Progenitor cell of endocrine pancreas (in vitro differentiated cells): ENCODE results near the gene ALOX5. TPM values are rescaled to one million over a fixed set of nuclear protein-coding genes. Genes with fewer than 3 reads are reported as not detected.
"Not testable (repeated sequence)": the region's sequence is repeated elsewhere in the genome, so short reads cannot be mapped to it uniquely, and the experiment has no call there.

ENCODE experiments used
- DNase-seq: peaks from one replicate; pipeline ENCODE4 v3.0.0; 2021; ENCODE audit warnings: low spot score; ENCODE audit not compliant: unreplicated experiment
- H3K27ac Mint-ChIP-seq: 2 replicates; pipeline ENCODE4 v1.8.0; 2021; ENCODE audit warnings: mild to moderate bottlenecking, moderate library complexity, mixed read lengths
- H3K27me3 Mint-ChIP-seq: 2 replicates; pipeline ENCODE4 v1.8.0; 2021; ENCODE audit warnings: mixed read lengths
- H3K36me3 Mint-ChIP-seq: 2 replicates; pipeline ENCODE4 v1.8.0; 2022; ENCODE audit warnings: mixed read lengths; ENCODE audit not compliant: insufficient read depth
- H3K4me1 Mint-ChIP-seq: 2 replicates; pipeline ENCODE4 v1.8.0; 2021; ENCODE audit warnings: low read depth, mixed read lengths
- H3K4me3 Mint-ChIP-seq: 2 replicates; pipeline ENCODE4 v1.8.0; 2021; ENCODE audit warnings: low read depth, mild to moderate bottlenecking, moderate library complexity, mixed read lengths
- H3K9me3 Mint-ChIP-seq: 2 replicates; pipeline ENCODE4 v1.8.0; 2021; ENCODE audit warnings: low read depth, mixed read lengths
- total RNA-seq: library from RNA; stranded (reverse); gene quantifications from 2 replicates; pipeline ENCODE4 v1.2.1, GENCODE V29; 2021
- TF ChIP-seq, protein P1 (sequence below): fragments of 200-600 bp; sonication (generic); IDR thresholded peaks from one replicate; pipeline ENCODE4 v1.5.0; 2021; ENCODE audit warnings: antibody characterized with exemption, mild to moderate bottlenecking; ENCODE audit not compliant: unreplicated experiment

ALOX5 gene
- total RNA-seq, 1 donor from 2014 or later, result 1.9 TPM

DNA sequence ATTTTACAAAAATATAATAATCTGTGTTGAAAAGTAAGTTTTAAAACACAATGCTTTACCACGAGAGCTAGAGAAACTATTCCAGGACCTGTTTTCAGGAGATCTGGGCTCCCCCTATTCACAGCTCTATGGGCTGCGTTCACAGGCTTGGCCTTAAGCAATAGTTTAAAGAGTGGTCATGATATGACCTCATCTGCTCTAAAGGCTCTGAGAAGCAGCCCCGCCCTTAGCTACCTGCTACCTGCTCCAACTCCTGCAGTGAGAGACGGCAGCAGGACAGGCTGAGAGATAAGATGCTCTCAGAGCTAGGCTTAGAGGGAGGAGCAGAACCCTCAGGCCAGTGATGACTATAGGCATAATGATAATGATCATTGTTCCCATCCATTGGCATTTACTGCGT is 12.6 kb downstream of the ALOX5 start:
- H3K4me3 Mint-ChIP-seq, result no peak overlapping the region
- H3K27ac Mint-ChIP-seq, result no peak overlapping the region
- H3K9me3 Mint-ChIP-seq, result peaks cover 11% of the 10 kb centered on the region

DNA sequence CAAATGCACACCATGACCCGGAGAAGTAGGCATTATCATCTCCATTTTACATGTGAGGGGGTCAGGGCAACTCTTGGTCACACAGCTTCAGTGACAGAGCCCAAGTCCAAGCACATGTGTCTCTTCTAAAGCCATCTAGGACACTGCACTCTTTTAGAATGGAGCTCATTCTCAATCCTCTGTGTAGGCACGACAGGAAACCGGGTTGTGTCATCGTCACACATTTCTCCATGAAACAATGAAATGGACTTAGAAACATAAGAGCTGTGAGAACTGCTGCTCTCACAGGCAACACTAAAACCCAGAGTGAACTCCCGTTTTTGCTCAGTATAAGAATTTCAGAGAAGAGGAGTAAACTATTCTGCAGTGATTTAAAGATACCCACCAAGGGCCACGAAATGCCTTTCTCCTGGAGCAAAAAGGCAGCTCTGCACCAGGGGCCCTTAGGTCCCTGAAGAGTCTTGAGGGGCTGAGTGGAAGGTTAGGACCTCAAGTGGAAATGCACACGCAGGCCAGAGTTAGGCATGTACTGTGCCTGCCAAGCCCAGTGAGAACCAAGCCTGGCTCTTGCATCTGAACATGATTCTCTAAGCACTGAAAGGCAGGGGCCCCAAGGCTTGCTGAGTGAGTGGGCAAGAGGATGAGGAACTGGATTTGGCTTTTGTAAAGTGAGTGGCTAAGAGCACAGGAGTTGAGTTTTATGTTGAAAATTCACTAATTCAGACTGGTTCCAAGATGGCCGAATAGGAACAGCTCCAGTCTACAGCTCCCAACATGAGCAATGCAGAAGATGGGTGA is 13.3 kb downstream of the ALOX5 start:
- H3K27ac Mint-ChIP-seq, result no peak overlapping the region
- TF ChIP-seq, protein P1, sequence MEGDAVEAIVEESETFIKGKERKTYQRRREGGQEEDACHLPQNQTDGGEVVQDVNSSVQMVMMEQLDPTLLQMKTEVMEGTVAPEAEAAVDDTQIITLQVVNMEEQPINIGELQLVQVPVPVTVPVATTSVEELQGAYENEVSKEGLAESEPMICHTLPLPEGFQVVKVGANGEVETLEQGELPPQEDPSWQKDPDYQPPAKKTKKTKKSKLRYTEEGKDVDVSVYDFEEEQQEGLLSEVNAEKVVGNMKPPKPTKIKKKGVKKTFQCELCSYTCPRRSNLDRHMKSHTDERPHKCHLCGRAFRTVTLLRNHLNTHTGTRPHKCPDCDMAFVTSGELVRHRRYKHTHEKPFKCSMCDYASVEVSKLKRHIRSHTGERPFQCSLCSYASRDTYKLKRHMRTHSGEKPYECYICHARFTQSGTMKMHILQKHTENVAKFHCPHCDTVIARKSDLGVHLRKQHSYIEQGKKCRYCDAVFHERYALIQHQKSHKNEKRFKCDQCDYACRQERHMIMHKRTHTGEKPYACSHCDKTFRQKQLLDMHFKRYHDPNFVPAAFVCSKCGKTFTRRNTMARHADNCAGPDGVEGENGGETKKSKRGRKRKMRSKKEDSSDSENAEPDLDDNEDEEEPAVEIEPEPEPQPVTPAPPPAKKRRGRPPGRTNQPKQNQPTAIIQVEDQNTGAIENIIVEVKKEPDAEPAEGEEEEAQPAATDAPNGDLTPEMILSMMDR, result no peak
- DNase-seq, result no peak
- H3K9me3 Mint-ChIP-seq, result peaks cover 11% of the 10 kb centered on the region
- no peaks in the 10 kb centered on the region for H3K4me1 Mint-ChIP-seq
- peaks cover 4% of the 10 kb centered on the region for H3K27me3 Mint-ChIP-seq
- H3K36me3 Mint-ChIP-seq, result peaks cover 2% of the 10 kb centered on the region
- no peak overlapping the region for H3K4me3 Mint-ChIP-seq

More for the DNA sequence above, 12.6 kb downstream of the ALOX5 start:
- peaks cover 9% of the 10 kb centered on the region for H3K27me3 Mint-ChIP-seq
- no peak for DNase-seq
- peaks cover 2% of the 10 kb centered on the region for H3K36me3 Mint-ChIP-seq
- TF ChIP-seq, protein P1, result no peak
- no peaks in the 10 kb centered on the region for H3K4me1 Mint-ChIP-seq

DNA sequence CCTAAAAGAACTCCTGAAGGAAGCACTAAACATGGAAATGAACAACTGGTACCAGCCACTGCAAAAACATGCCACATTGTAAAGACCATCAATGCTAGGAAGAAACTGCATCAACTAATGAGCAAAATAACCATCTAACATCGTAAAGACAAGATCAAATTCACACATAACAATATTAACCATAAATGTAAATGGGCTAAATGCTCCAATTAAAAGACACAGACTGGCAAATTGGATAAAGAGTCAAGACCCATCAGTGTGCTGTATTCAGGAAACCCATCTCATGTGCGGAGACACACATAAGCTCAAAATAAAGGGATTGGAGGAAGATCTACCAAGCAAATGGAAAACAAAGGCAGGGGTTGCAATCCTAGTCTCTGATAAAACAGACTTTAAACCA is 15.7 kb downstream of the ALOX5 start:
- not testable (repeated sequence) for DNase-seq, H3K27ac Mint-ChIP-seq, H3K4me3 Mint-ChIP-seq, H3K4me1 Mint-ChIP-seq, H3K27me3 Mint-ChIP-seq, H3K36me3 Mint-ChIP-seq
- H3K9me3 Mint-ChIP-seq, result peaks cover 17% of the 10 kb centered on the region

DNA sequence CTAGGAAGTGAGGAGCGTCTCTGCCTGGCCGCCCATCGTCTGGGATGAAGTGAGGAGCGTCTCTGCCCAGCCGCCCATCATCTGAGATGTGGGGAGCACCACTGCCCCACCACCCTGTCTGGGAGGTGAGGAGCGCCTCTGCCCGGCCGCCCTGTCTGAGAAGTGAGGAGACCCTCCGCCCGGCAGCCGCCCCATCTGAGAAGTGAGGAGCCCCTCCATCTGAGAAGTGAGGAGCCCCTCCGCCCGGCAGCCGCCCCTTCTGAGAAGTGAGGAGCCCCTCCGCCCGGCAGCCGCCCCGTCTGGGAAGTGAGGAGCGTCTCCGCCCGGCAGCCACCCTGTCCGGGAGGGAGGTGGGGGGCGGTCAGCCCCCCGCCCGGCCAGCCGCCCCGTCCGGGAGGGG is 17.6 kb downstream of the ALOX5 start:
- peaks cover 28% of the 10 kb centered on the region for H3K9me3 Mint-ChIP-seq
- not testable (repeated sequence) for H3K4me1 Mint-ChIP-seq, H3K36me3 Mint-ChIP-seq, DNase-seq, H3K4me3 Mint-ChIP-seq, H3K27ac Mint-ChIP-seq, H3K27me3 Mint-ChIP-seq

DNA sequence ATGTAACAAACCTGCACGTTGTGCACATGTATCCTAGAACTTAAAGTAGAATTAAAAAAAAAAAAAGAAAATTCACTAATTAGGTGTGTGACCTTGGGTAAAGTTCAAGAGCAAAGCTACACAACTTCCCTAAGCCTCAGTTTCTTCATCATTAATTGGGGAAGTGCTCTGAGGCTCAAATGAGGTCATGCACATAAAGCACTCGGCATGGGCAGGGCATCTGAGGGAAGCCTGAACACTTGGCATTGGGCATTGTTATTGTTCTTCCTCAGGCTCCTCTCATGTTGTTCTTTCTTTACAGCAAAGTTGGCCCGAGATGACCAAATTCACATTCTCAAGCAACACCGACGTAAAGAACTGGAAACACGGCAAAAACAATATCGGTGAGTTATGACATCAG is 21.5 kb downstream of the ALOX5 start:
- Mint-ChIP-seq H3K36me3 (peaks cover 5% of the 10 kb centered on the region), H3K4me1 (no peaks in the 10 kb centered on the region), H3K27ac (no peak overlapping the region), H3K27me3 (no peaks in the 10 kb centered on the region), H3K9me3 (peaks cover 27% of the 10 kb centered on the region), H3K4me3 (no peak overlapping the region)
- TF ChIP-seq, protein P1, result no peak
- DNase-seq, result no peak

DNA sequence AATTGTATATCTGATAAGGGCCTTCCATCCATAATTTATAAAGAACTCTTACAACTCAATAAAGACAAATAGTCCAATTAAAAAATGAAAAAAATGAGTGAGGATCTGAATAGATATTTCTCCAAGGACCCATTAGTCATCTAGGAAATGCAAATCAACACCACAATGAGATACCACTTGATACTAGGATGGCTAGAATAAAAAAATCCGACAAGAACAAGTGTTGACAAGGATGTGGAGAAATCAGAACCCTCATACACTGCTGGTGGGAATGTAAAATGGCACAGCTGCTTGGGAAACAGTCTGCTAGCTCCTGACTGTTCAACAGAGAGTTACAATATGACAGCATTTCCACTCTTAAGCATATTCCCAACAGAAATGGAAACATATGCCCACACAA is 24.6 kb downstream of the ALOX5 start:
- H3K27ac Mint-ChIP-seq, result no peak overlapping the region
- TF ChIP-seq, protein P1, result no peak
- DNase-seq, result no peak
- H3K4me1 Mint-ChIP-seq, result peaks cover 7% of the 10 kb centered on the region
- no peak overlapping the region for H3K4me3 Mint-ChIP-seq
- peaks cover 23% of the 10 kb centered on the region for H3K9me3 Mint-ChIP-seq
- H3K36me3 Mint-ChIP-seq, result peaks cover 5% of the 10 kb centered on the region
- peaks cover 3% of the 10 kb centered on the region for H3K27me3 Mint-ChIP-seq
